A673 (cell line): ENCODE measurements around the gene BBS9. TPM values are rescaled to one million over a fixed set of nuclear protein-coding genes. Genes with fewer than 3 reads are reported as not detected.

Experiments used
- BruUV-seq: library from RNA; stranded (reverse); fragments of 400-500 nt; replicated peaks from 2 replicates; lab custom pipeline; 2021; lab: Mats Ljungman, UMichigan
- CTCF ChIA-PET: fragments of 300-600 bp; sonication (Branson Sonifier 250); formaldehyde crosslinking; loops from one replicate; lab custom pipeline; 2022; ENCODE audit warnings: antibody characterized with exemption; lab: Charles Lee
- POLR2A ChIA-PET: fragments of 300-600 bp; sonication (Branson Sonifier 250); formaldehyde crosslinking; loops from one replicate; lab custom pipeline; 2022; ENCODE audit warnings: antibody characterized with exemption; ENCODE audit not compliant: low non-redundant PET; lab: Charles Lee
- DNase-seq: peaks from one replicate; pipeline ENCODE4 v3.0.0-alpha.2; 2015; ENCODE audit warnings: low spot score
- H3K27ac ChIP-seq: fragments of 200-600 bp; sonication (generic); 2 replicates; pipeline ENCODE4 v1.5.1; 2016; ENCODE audit warnings: mixed run types, low read depth, mild to moderate bottlenecking, mixed read lengths, antibody characterized with exemption, low read length; ENCODE audit not compliant: poor library complexity, severe bottlenecking
- H3K27me3 ChIP-seq: fragments of 200-600 bp; sonication (generic); replicated peaks from 2 replicates; pipeline ENCODE4 v1.6.1; 2017; ENCODE audit warnings: mixed run types, low read depth, mild to moderate bottlenecking, mixed read lengths, antibody characterized with exemption, low read length; ENCODE audit not compliant: insufficient read depth, poor library complexity
- H3K36me3 ChIP-seq: fragments of 200-600 bp; sonication (generic); 2 replicates; pipeline ENCODE4 v1.6.1; 2016; ENCODE audit warnings: mixed run types, mild to moderate bottlenecking, mixed read lengths, antibody characterized with exemption, low read length; ENCODE audit not compliant: insufficient read depth, poor library complexity, severe bottlenecking
- H3K4me1 ChIP-seq: fragments of 200-600 bp; sonication (generic); 2 replicates; pipeline ENCODE4 v1.6.1; 2017; ENCODE audit warnings: mixed run types, mild to moderate bottlenecking, mixed read lengths, antibody characterized with exemption, low read length; ENCODE audit not compliant: insufficient read depth, poor library complexity, severe bottlenecking
- H3K4me3 ChIP-seq: fragments of 200-600 bp; sonication (generic); 2 replicates; pipeline ENCODE4 v1.5.1; 2016; ENCODE audit warnings: low read depth, mixed run types, mild to moderate bottlenecking, mixed read lengths, low read length; ENCODE audit not compliant: poor library complexity, severe bottlenecking
- H3K9me3 ChIP-seq: fragments of 200-600 bp; sonication (generic); 2 replicates; pipeline ENCODE4 v1.6.1; 2016; ENCODE audit warnings: mixed run types, low read depth, mild to moderate bottlenecking, mixed read lengths, antibody characterized with exemption, low read length; ENCODE audit not compliant: poor library complexity, severe bottlenecking
- CTCF ChIP-seq: fragments of 300-800, 200-600 bp; sonication (generic); conservative IDR thresholded peaks from 2 replicates; pipeline ENCODE4 v1.5.1; 2017; ENCODE audit warnings: low read depth, mild to moderate bottlenecking, antibody characterized with exemption, low read length, moderate library complexity, mixed read lengths
- EZH2 ChIP-seq: fragments of 200-600 bp; sonication (generic); IDR thresholded peaks from 2 replicates; pipeline ENCODE4 v1.6.1; 2017; ENCODE audit warnings: borderline replicate concordance, low read depth, mild to moderate bottlenecking, mixed read lengths, antibody characterized with exemption, low read length; ENCODE audit not compliant: poor library complexity, severe bottlenecking
- intact Hi-C: fragments of 100-400 bp; cut with micrococcal nuclease; formaldehyde crosslinking; loops from one replicate; pipeline ENCODE4 v1.10.0; 2022; ENCODE audit not compliant: unreplicated experiment
- total RNA-seq: library from RNA; stranded (reverse); gene quantifications from 2 replicates; pipeline ENCODE4 v1.2.3, GENCODE V29; 2021

BBS9 gene
- total RNA-seq, 1 experiment from 2014 or later, result 9.4 TPM

- Histone ChIP-seq H3K4me1 (no peaks in the 10 kb centered on the region), H3K27ac (no peak overlapping the region), H3K27me3 (no peaks in the 10 kb centered on the region), H3K4me3 (no peak overlapping the region), H3K36me3 (no peaks in the 10 kb centered on the region), H3K9me3 (no peaks in the 10 kb centered on the region)
- no peak for DNase-seq
- intact Hi-C loops, result no loop called here
- no TSS peak for BruUV-seq
- POLR2A ChIA-PET, result no interaction called here
- CTCF ChIA-PET, result no interaction called here
- no peak for TF ChIP-seq CTCF
- TF ChIP-seq EZH2, result no peak
These were observed 517.6 kb downstream of the BBS9 start for GRCh38 chr7:33646891-33647391.

- Histone ChIP-seq H3K27ac (no peak overlapping the region), H3K27me3 (no peaks in the 10 kb centered on the region), H3K9me3 (no peaks in the 10 kb centered on the region), H3K36me3 (no peaks in the 10 kb centered on the region), H3K4me3 (no peak overlapping the region), H3K4me1 (no peaks in the 10 kb centered on the region)
- ChIA-PET POLR2A (no interaction called here), CTCF (no interaction called here)
- intact Hi-C loops, result no loop called here
- DNase-seq, result no peak
- no TSS peak for BruUV-seq
- TF ChIP-seq EZH2 (no peak), CTCF (no peak)
These were observed 520.4 kb downstream of the BBS9 start for GRCh38 chr7:33649476-33650441.

GRCh38 chr7:33650828-33651227 lies 521.5 kb downstream of the BBS9 start:
- CTCF ChIA-PET, result no interaction called here
- TF ChIP-seq CTCF, result no peak
- TF ChIP-seq EZH2, result no peak

More at GRCh38 chr7:33650828-33651227, 521.5 kb downstream of the BBS9 start:
- Histone ChIP-seq H3K27me3 (no peaks in the 10 kb centered on the region), H3K9me3 (no peaks in the 10 kb centered on the region), H3K4me3 (no peak overlapping the region), H3K4me1 (no peaks in the 10 kb centered on the region), H3K27ac (no peak overlapping the region), H3K36me3 (no peaks in the 10 kb centered on the region)
- POLR2A ChIA-PET, result no interaction called here
- BruUV-seq, result no TSS peak
- intact Hi-C loops, result no loop called here
- DNase-seq, result no peak
